ENCODE data around the gene SNF8. TPM values are rescaled to one million over a fixed set of nuclear protein-coding genes. Genes with fewer than 3 reads are reported as not detected.

SNF8 gene
- total and polyA plus RNA-seq, 2 of the 4 experiments (the other 2 are of a cell fraction) = 171 to 181 TPM

DNA sequence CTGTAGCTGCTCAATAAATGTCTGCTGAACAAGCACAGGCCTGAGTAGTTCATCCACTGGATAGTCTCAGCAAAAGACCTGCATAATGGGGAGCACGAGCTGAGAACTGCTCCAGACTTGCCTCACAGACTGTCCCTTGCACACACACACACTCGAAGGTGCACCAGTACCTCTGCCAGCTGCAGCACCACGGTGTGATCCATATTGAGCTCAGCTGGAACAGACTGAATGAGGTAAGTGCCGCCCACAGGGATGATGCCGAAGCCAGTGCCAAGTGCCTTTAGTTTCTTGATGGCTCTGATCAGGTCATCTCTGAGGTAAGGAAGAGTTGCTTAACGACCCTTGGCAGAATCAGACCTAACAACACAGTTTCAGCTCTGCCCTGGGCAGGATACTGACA is 11.6 kb downstream of the SNF8 start:
- peaks cover 32% of the 10 kb centered on the region for H4K20me1 ChIP-seq (ENCODE audit: insufficient read depth, low read length)
- in situ Hi-C loops (cut with MboI; ENCODE audit: low sequenced_read_pairs) (no loop called here), dilution Hi-C loops (cut with HindIII; ENCODE audit: low sequenced_read_pairs, unreplicated experiment) (no loop called here), intact Hi-C loops (cut with micrococcal nuclease) (no loop called here)
- no peak overlapping the region for H3K4me2 ChIP-seq (ENCODE audit: low read depth, low read length)
- H3K9ac ChIP-seq (ENCODE audit: low read depth, low read length) = no peak overlapping the region
- no peak overlapping the region for H2AK5ac ChIP-seq (ENCODE audit: low read depth, low read length)
- H3K56ac ChIP-seq (ENCODE audit: extremely low read depth, insufficient read depth, low read length) = no peak overlapping the region
- H3K4me3 ChIP-seq (ENCODE audit: insufficient read depth, low read depth, low read length) = no peak overlapping the region
- no TSS peak for BruUV-seq (replicated peaks)
- H3K9me1 ChIP-seq (ENCODE audit: insufficient read depth, low read length) = peaks cover 13% of the 10 kb centered on the region
- no peak overlapping the region for H3K14ac ChIP-seq (replicated peaks; ENCODE audit: low read depth, low read length)
- ATAC-seq (ENCODE audit: low read depth) (no peak), DNase-seq (no peak)
- H3K4me1 ChIP-seq (ENCODE audit: control insufficient read depth, insufficient read depth, low read length) = no peaks in the 10 kb centered on the region; the same call in 1 of the 2 replicates
- peaks cover 18 to 41% of the 10 kb centered on the region in 2 experiments; a peak in 3 of 4 replicates for H3K79me1 ChIP-seq (ENCODE audit: low read depth in 1 of 2, low read length in 2 of 2)
- no peak overlapping the region for H2BK120ac ChIP-seq (ENCODE audit: low read depth, low read length)
- 95% methylated on average over 4 of the region's 6 CpGs; no CpG with 5 or more reads in 1 of the 2 experiments for WGBS, 2 experiments (ENCODE audit: extremely low coverage in 2 of 2, insufficient read length in 1 of 2)
- H2BK15ac ChIP-seq (ENCODE audit: low read depth, low read length) = no peak overlapping the region
- no peak overlapping the region for H2BK5ac ChIP-seq (ENCODE audit: low read depth, low read length, poor library complexity, severe bottlenecking)
- H4K8ac ChIP-seq (ENCODE audit: low read depth in 2 of 2, low read length in 2 of 2) = no peak overlapping the region
- no peak overlapping the region for H3K4ac ChIP-seq (ENCODE audit: low read depth, low read length)
- POLR2A ChIA-PET (ENCODE audit: unreplicated experiment) = no interaction called here
- no peak overlapping the region for H3K27ac ChIP-seq (ENCODE audit: insufficient read depth, low read length)
- H4K91ac ChIP-seq (ENCODE audit: insufficient read depth, low read depth, low read length) = no peak overlapping the region
- H2AFZ ChIP-seq (replicated peaks; ENCODE audit: low read length, poor library complexity) = no peak overlapping the region
- CTCF ChIA-PET = no interaction called here
- peaks cover 65% of the 10 kb centered on the region for H3K36me3 ChIP-seq (ENCODE audit: control insufficient read depth, insufficient read depth, low read length)
- H3K9me3 ChIP-seq (ENCODE audit: control insufficient read depth, insufficient read depth, low read length) = no peaks in the 10 kb centered on the region
- H2AK9ac ChIP-seq (replicated peaks; ENCODE audit: low read depth, low read length, poor library complexity) = no peak overlapping the region
- no peaks in the 10 kb centered on the region for H3K27me3 ChIP-seq (ENCODE audit: control insufficient read depth, insufficient read depth, low read length)
- TF ChIP-seq POLR2A (IDR thresholded peaks at IDR 0.05; ENCODE audit: low read depth, low read length) = no peak
- TF ChIP-seq MAZ (IDR thresholded peaks at IDR 0.05; ENCODE audit: borderline replicate concordance, low read depth, low read length) = no peak
- no peak overlapping the region for H3K18ac ChIP-seq (ENCODE audit: low read depth, low read length)
- H4K5ac ChIP-seq (ENCODE audit: low read depth, low read length) = no peak overlapping the region
- no peak overlapping the region for H2BK20ac ChIP-seq (ENCODE audit: low read depth, low read length)
- H3K23ac ChIP-seq (ENCODE audit: low read depth, low read length) = no peak overlapping the region
